Activated T-cell treated with anti-CD3 and anti-CD28 coated beads, Interleukin-2, amount 50 U/mL, for 24 hours (primary cell): ENCODE measurements around the gene GSN.
A peak's percentile ranks its signal among the peaks of the same experiment; 100 is the strongest.

Source experiments
- DNase-seq: peaks from one replicate; pipeline ENCODE4 v3.0.0-alpha.2; 2020
- H3K27ac Mint-ChIP-seq: 2 replicates; pipeline ENCODE4 v1.8.0; 2020; ENCODE audit warnings: mild to moderate bottlenecking, mixed read lengths
- H3K27me3 Mint-ChIP-seq: 2 replicates; pipeline ENCODE4 v1.8.0; 2020; ENCODE audit warnings: mixed read lengths
- H3K36me3 Mint-ChIP-seq: 2 replicates; pipeline ENCODE4 v1.8.0; 2020; ENCODE audit warnings: low read depth, mixed read lengths
- H3K4me1 Mint-ChIP-seq: 2 replicates; pipeline ENCODE4 v1.8.0; 2020; ENCODE audit warnings: low read depth, mixed read lengths
- H3K4me3 Mint-ChIP-seq: 2 replicates; pipeline ENCODE4 v1.8.0; 2020; ENCODE audit warnings: mild to moderate bottlenecking, moderate library complexity, mixed read lengths
- H3K9me3 Mint-ChIP-seq: 2 replicates; pipeline ENCODE4 v1.8.0; 2020; ENCODE audit warnings: mixed read lengths

GSN gene

GRCh38 chr9:121260457-121261106 is 7.4 kb upstream of the GSN start:
- Mint-ChIP-seq H3K9me3 (no peaks in the 10 kb centered on the region), H3K27me3 (no peaks in the 10 kb centered on the region), H3K4me3 (no peak overlapping the region), H3K36me3 (no peaks in the 10 kb centered on the region), H3K4me1 (peaks cover 2% of the 10 kb centered on the region), H3K27ac (no peak overlapping the region)
- DNase-seq, result no peak

- Mint-ChIP-seq H3K36me3 (no peaks in the 10 kb centered on the region), H3K4me3 (no peak overlapping the region), H3K27ac (no peak overlapping the region), H3K4me1 (peaks cover 2% of the 10 kb centered on the region), H3K27me3 (no peaks in the 10 kb centered on the region), H3K9me3 (no peaks in the 10 kb centered on the region)
- DNase-seq, result no peak
Observed at GRCh38 chr9:121261107-121261460, 6.9 kb upstream of the GSN start.

GRCh38 chr9:121261755-121262154 is 6.2 kb upstream of the GSN start:
- Mint-ChIP-seq H3K36me3 (no peaks in the 10 kb centered on the region), H3K27ac (no peak overlapping the region), H3K4me3 (no peak overlapping the region), H3K27me3 (no peaks in the 10 kb centered on the region), H3K4me1 (peaks cover 2% of the 10 kb centered on the region), H3K9me3 (no peaks in the 10 kb centered on the region)
- DNase-seq, result no peak

GRCh38 chr9:121262423-121262822 is 5.5 kb upstream of the GSN start:
- Mint-ChIP-seq H3K9me3 (no peaks in the 10 kb centered on the region), H3K27me3 (peaks cover 3% of the 10 kb centered on the region), H3K36me3 (no peaks in the 10 kb centered on the region), H3K4me3 (no peak overlapping the region), H3K27ac (no peak overlapping the region), H3K4me1 (peaks cover 5% of the 10 kb centered on the region)
- no peak for DNase-seq

- Mint-ChIP-seq H3K36me3 (no peaks in the 10 kb centered on the region), H3K4me1 (peaks cover 6% of the 10 kb centered on the region)
- DNase-seq, result no peak
Observed at GRCh38 chr9:121262953-121263352, 5.0 kb upstream of the GSN start.

GRCh38 chr9:121266356-121266755 is 1.6 kb upstream of the GSN start:
- H3K27ac Mint-ChIP-seq, result no peak overlapping the region
- DNase-seq, result no peak
- H3K36me3 Mint-ChIP-seq, result no peaks in the 10 kb centered on the region
- peaks cover 19% of the 10 kb centered on the region for H3K27me3 Mint-ChIP-seq
- H3K4me1 Mint-ChIP-seq, result peaks cover 18% of the 10 kb centered on the region
- H3K4me3 Mint-ChIP-seq, result no peak overlapping the region
- H3K9me3 Mint-ChIP-seq, result no peaks in the 10 kb centered on the region

More at GRCh38 chr9:121262953-121263352, 5.0 kb upstream of the GSN start:
- Mint-ChIP-seq H3K4me3 (no peak overlapping the region), H3K9me3 (no peaks in the 10 kb centered on the region), H3K27ac (no peak overlapping the region), H3K27me3 (peaks cover 7% of the 10 kb centered on the region)

GRCh38 chr9:121266906-121267650 is 884 bp upstream of the GSN start:
- Mint-ChIP-seq H3K27me3 (peaks cover 19% of the 10 kb centered on the region), H3K9me3 (no peaks in the 10 kb centered on the region), H3K36me3 (no peaks in the 10 kb centered on the region), H3K4me3 (peak overlapping the region; percentile 72), H3K27ac (no peak overlapping the region), H3K4me1 (peaks cover 18% of the 10 kb centered on the region)
- DNase-seq, result no peak

GRCh38 chr9:121268598-121268850 is 562 bp downstream of the GSN start:
- Mint-ChIP-seq H3K36me3 (no peaks in the 10 kb centered on the region), H3K27me3 (peaks cover 19% of the 10 kb centered on the region), H3K27ac (no peak overlapping the region), H3K9me3 (no peaks in the 10 kb centered on the region), H3K4me3 (peak overlapping the region; percentile 59), H3K4me1 (peaks cover 18% of the 10 kb centered on the region)
- no peak for DNase-seq

- Mint-ChIP-seq H3K4me1 (peaks cover 18% of the 10 kb centered on the region), H3K36me3 (no peaks in the 10 kb centered on the region), H3K27ac (no peak overlapping the region), H3K4me3 (peak overlapping the region; percentile 59), H3K27me3 (peaks cover 19% of the 10 kb centered on the region), H3K9me3 (no peaks in the 10 kb centered on the region)
- no peak for DNase-seq
Observed at GRCh38 chr9:121268851-121269641, 1.1 kb downstream of the GSN start.

- H3K27ac Mint-ChIP-seq, result no peak overlapping the region
- H3K9me3 Mint-ChIP-seq, result no peaks in the 10 kb centered on the region
- peaks cover 19% of the 10 kb centered on the region for H3K27me3 Mint-ChIP-seq
- H3K4me1 Mint-ChIP-seq, result peaks cover 18% of the 10 kb centered on the region
- no peaks in the 10 kb centered on the region for H3K36me3 Mint-ChIP-seq
- DNase-seq, result no peak
- no peak overlapping the region for H3K4me3 Mint-ChIP-seq
Observed at GRCh38 chr9:121269642-121270254, 1.8 kb downstream of the GSN start.

GRCh38 chr9:121271368-121272341 is 3.7 kb downstream of the GSN start:
- peaks cover 19% of the 10 kb centered on the region for H3K27me3 Mint-ChIP-seq
- peaks cover 18% of the 10 kb centered on the region for H3K4me1 Mint-ChIP-seq
- no peak for DNase-seq
- H3K4me3 Mint-ChIP-seq, result no peak overlapping the region
- H3K36me3 Mint-ChIP-seq, result no peaks in the 10 kb centered on the region
- no peak overlapping the region for H3K27ac Mint-ChIP-seq
- no peaks in the 10 kb centered on the region for H3K9me3 Mint-ChIP-seq

GRCh38 chr9:121272401-121272948 is 4.5 kb downstream of the GSN start:
- peaks cover 15% of the 10 kb centered on the region for H3K4me1 Mint-ChIP-seq
- no peaks in the 10 kb centered on the region for H3K9me3 Mint-ChIP-seq
- no peak overlapping the region for H3K27ac Mint-ChIP-seq
- H3K36me3 Mint-ChIP-seq, result no peaks in the 10 kb centered on the region
- DNase-seq, result no peak
- H3K4me3 Mint-ChIP-seq, result no peak overlapping the region
- H3K27me3 Mint-ChIP-seq, result peaks cover 15% of the 10 kb centered on the region

GRCh38 chr9:121273064-121273775 is 5.3 kb downstream of the GSN start:
- Mint-ChIP-seq H3K4me3 (no peak overlapping the region), H3K27me3 (peaks cover 12% of the 10 kb centered on the region), H3K4me1 (peaks cover 11% of the 10 kb centered on the region), H3K36me3 (no peaks in the 10 kb centered on the region), H3K9me3 (no peaks in the 10 kb centered on the region), H3K27ac (no peak overlapping the region)
- DNase-seq, result no peak
